Activated naive CD4-positive, alpha-beta T cell treated with Interleukin-2 at 50 U/mL for 16 hours (primary cell): Measurements from ENCODE around the gene CBFA2T2.
A peak's percentile ranks its signal among the peaks of the same experiment; 100 is the strongest.

Experiments
- DNase-seq: peaks from one replicate; pipeline ENCODE4 v3.0.0-alpha.2; 2020

CBFA2T2 gene

GRCh38 chr20:33584976-33585375 lies 95.1 kb downstream of the CBFA2T2 start:
- no peak for DNase-seq

GRCh38 chr20:33585413-33585812 lies 95.5 kb downstream of the CBFA2T2 start:
- no peak for DNase-seq

- DNase-seq, result no peak
These were observed 99.2 kb downstream of the CBFA2T2 start for GRCh38 chr20:33589059-33589458.

GRCh38 chr20:33591901-33592300 lies 102.0 kb downstream of the CBFA2T2 start:
- DNase-seq, result peak; percentile 87

- no peak for DNase-seq
These were observed 104.8 kb downstream of the CBFA2T2 start for GRCh38 chr20:33594743-33595142.

- no peak for DNase-seq
These were observed 110.5 kb downstream of the CBFA2T2 start for GRCh38 chr20:33600414-33600813.

- no peak for DNase-seq
These were observed 111.1 kb downstream of the CBFA2T2 start for GRCh38 chr20:33600981-33601380.

GRCh38 chr20:33601861-33602260 lies 112.0 kb downstream of the CBFA2T2 start:
- DNase-seq, result no peak

GRCh38 chr20:33602826-33603590 lies 113.1 kb downstream of the CBFA2T2 start:
- DNase-seq, result no peak

- no peak for DNase-seq
These were observed 114.4 kb downstream of the CBFA2T2 start for GRCh38 chr20:33604084-33604990.

GRCh38 chr20:33604991-33605370 lies 115.1 kb downstream of the CBFA2T2 start:
- DNase-seq, result no peak

GRCh38 chr20:33606118-33606771 lies 116.3 kb downstream of the CBFA2T2 start:
- DNase-seq, result no peak

- DNase-seq, result no peak
These were observed 119.6 kb downstream of the CBFA2T2 start for GRCh38 chr20:33609504-33609903.

- no peak for DNase-seq
These were observed 121.2 kb downstream of the CBFA2T2 start for GRCh38 chr20:33611106-33611505.

- no peak for DNase-seq
These were observed 122.1 kb downstream of the CBFA2T2 start for GRCh38 chr20:33612001-33612400.

- no peak for DNase-seq
These were observed 132.0 kb downstream of the CBFA2T2 start for GRCh38 chr20:33621717-33622400.

GRCh38 chr20:33622705-33623365 lies 132.9 kb downstream of the CBFA2T2 start:
- no peak for DNase-seq

GRCh38 chr20:33624399-33624798 lies 134.5 kb downstream of the CBFA2T2 start:
- no peak for DNase-seq

GRCh38 chr20:33626190-33626589 lies 136.3 kb downstream of the CBFA2T2 start:
- DNase-seq, result no peak

GRCh38 chr20:33627577-33628216 lies 137.8 kb downstream of the CBFA2T2 start:
- no peak for DNase-seq

- no peak for DNase-seq
These were observed 139.6 kb downstream of the CBFA2T2 start for GRCh38 chr20:33629533-33629932.

- no peak for DNase-seq
These were observed 140.1 kb downstream of the CBFA2T2 start for GRCh38 chr20:33629979-33630378.
